Measurements from ENCODE around the gene GANC.

GANC gene

GRCh38 chr15:42276762-42277161, 3.8 kb downstream of the GANC start:
- Histone ChIP-seq H3K9ac (ENCODE audit: low read length) (no peak overlapping the region), H3K4me2 (ENCODE audit: low read depth, low read length) (no peak overlapping the region), H3K27ac (ENCODE audit: low read length) (no peak overlapping the region)

GRCh38 chr15:42279234-42279723, 6.3 kb downstream of the GANC start:
- no peak overlapping the region for H3K9ac ChIP-seq (ENCODE audit: low read length)
- no peak overlapping the region for H3K4me3 ChIP-seq (ENCODE audit: low read length)
- peaks cover 9% of the 10 kb centered on the region for H3K79me2 ChIP-seq (ENCODE audit: low read length)
- peaks cover 8% of the 10 kb centered on the region for H3K4me1 ChIP-seq (ENCODE audit: low read length)
- no peak overlapping the region for H3K27ac ChIP-seq (ENCODE audit: low read length)
- no peaks in the 10 kb centered on the region for H4K20me1 ChIP-seq (ENCODE audit: insufficient read depth, low read length)
- no peaks in the 10 kb centered on the region for H3K9me3 ChIP-seq (replicated peaks; ENCODE audit: insufficient read depth, low read length)
- no peaks in the 10 kb centered on the region for H3K36me3 ChIP-seq (replicated peaks; ENCODE audit: insufficient read depth, low read length)
- TF ChIP-seq EZH2phosphoT487 (IDR thresholded peaks at IDR 0.05; ENCODE audit: low read length) = no peak
- TF ChIP-seq EZH2 (optimal IDR thresholded peaks at IDR 0.05; ENCODE audit: low read depth, low read length) = no peak
- TF ChIP-seq CTCF (IDR thresholded peaks at IDR 0.05; ENCODE audit: low read length) = no peak
- DNase-seq = no peak
- H2AFZ ChIP-seq (ENCODE audit: low read length) = no peak overlapping the region
- H3F3A ChIP-seq (ENCODE audit: insufficient read depth, low read length) = peaks cover 5% of the 10 kb centered on the region
- no peaks in the 10 kb centered on the region for H3K9me2 ChIP-seq (replicated peaks; ENCODE audit: insufficient read depth, low read length)
- no peak overlapping the region for H3K4me2 ChIP-seq (ENCODE audit: low read depth, low read length)
- no peaks in the 10 kb centered on the region for H3K27me3 ChIP-seq (replicated peaks; ENCODE audit: insufficient read depth, low read length)

More at GRCh38 chr15:42276762-42277161, 3.8 kb downstream of the GANC start:
- TF ChIP-seq EZH2phosphoT487 (IDR thresholded peaks at IDR 0.05; ENCODE audit: low read length) (no peak), CTCF (IDR thresholded peaks at IDR 0.05; ENCODE audit: low read length) (no peak), EZH2 (optimal IDR thresholded peaks at IDR 0.05; ENCODE audit: low read depth, low read length) (no peak)
- no peaks in the 10 kb centered on the region for H3K9me2 ChIP-seq (replicated peaks; ENCODE audit: insufficient read depth, low read length)
- no peaks in the 10 kb centered on the region for H3K27me3 ChIP-seq (replicated peaks; ENCODE audit: insufficient read depth, low read length)
- no peak overlapping the region for H2AFZ ChIP-seq (ENCODE audit: low read length)
- peaks cover 8% of the 10 kb centered on the region for H3K4me1 ChIP-seq (ENCODE audit: low read length)
- no peak overlapping the region for H3K4me3 ChIP-seq (ENCODE audit: low read length)
- no peak for DNase-seq
- H3F3A ChIP-seq (ENCODE audit: insufficient read depth, low read length) = peaks cover 17% of the 10 kb centered on the region
- no peaks in the 10 kb centered on the region for H3K36me3 ChIP-seq (replicated peaks; ENCODE audit: insufficient read depth, low read length)
- H3K79me2 ChIP-seq (ENCODE audit: low read length) = peaks cover 23% of the 10 kb centered on the region
- H4K20me1 ChIP-seq (ENCODE audit: insufficient read depth, low read length) = no peaks in the 10 kb centered on the region
- no peaks in the 10 kb centered on the region for H3K9me3 ChIP-seq (replicated peaks; ENCODE audit: insufficient read depth, low read length)

GRCh38 chr15:42282344-42282743, 9.3 kb downstream of the GANC start:
- no peak overlapping the region for H3K4me2 ChIP-seq (ENCODE audit: low read depth, low read length)
- no peaks in the 10 kb centered on the region for H3K4me1 ChIP-seq (ENCODE audit: low read length)
- DNase-seq = no peak
- H3K4me3 ChIP-seq (ENCODE audit: low read length) = no peak overlapping the region
- H3K9me2 ChIP-seq (replicated peaks; ENCODE audit: insufficient read depth, low read length) = no peaks in the 10 kb centered on the region
- H3K36me3 ChIP-seq (replicated peaks; ENCODE audit: insufficient read depth, low read length) = no peaks in the 10 kb centered on the region
- no peak for TF ChIP-seq EZH2 (optimal IDR thresholded peaks at IDR 0.05; ENCODE audit: low read depth, low read length)
- TF ChIP-seq EZH2phosphoT487 (IDR thresholded peaks at IDR 0.05; ENCODE audit: low read length) = no peak
- TF ChIP-seq CTCF (IDR thresholded peaks at IDR 0.05; ENCODE audit: low read length) = no peak
- no peaks in the 10 kb centered on the region for H3K79me2 ChIP-seq (ENCODE audit: low read length)
- H2AFZ ChIP-seq (ENCODE audit: low read length) = no peak overlapping the region
- no peaks in the 10 kb centered on the region for H3K27me3 ChIP-seq (replicated peaks; ENCODE audit: insufficient read depth, low read length)
- H3K9ac ChIP-seq (ENCODE audit: low read length) = no peak overlapping the region
- H3K27ac ChIP-seq (ENCODE audit: low read length) = no peak overlapping the region
- H4K20me1 ChIP-seq (ENCODE audit: insufficient read depth, low read length) = no peaks in the 10 kb centered on the region
- no peaks in the 10 kb centered on the region for H3K9me3 ChIP-seq (replicated peaks; ENCODE audit: insufficient read depth, low read length)
- no peaks in the 10 kb centered on the region for H3F3A ChIP-seq (ENCODE audit: insufficient read depth, low read length)

Data from MM.1S (cell line).